ENCODE measurements around the gene PIGQ. TPM values are rescaled to one million over a fixed set of nuclear protein-coding genes. Genes with fewer than 3 reads are reported as not detected.

Gene PIGQ
- total RNA-seq, 1 experiment from 2014 or later = 58.0 TPM

DNA sequence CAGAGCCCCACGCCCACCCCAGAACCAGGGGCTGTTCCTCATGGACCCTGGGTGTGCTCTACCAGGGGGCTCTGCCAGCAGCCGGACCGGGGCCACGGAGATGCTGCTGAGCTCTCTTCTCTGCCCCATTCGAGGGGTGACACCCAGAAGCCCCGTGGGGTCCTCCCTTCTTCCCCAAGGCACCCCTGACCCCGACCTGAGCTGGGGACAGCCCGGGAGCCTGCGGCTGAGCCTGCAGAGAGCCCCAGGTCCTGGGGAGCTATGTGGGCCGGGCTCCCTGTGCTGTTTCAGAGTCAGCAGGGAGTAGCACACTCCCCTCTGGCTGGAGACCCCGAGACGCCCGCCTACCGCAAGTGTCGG, 10.8 kb upstream of the PIGQ start:
- Histone ChIP-seq H2BK12ac (ENCODE audit: insufficient read length, low read depth, low read length) (no peak overlapping the region), H3T11ph (ENCODE audit: low read length) (no peak overlapping the region), H3K4me2 (ENCODE audit: insufficient read depth, insufficient read length, low read length) (no peak overlapping the region), H2BK120ac (ENCODE audit: low read depth, low read length, poor library complexity, severe bottlenecking) (no peak overlapping the region), H3K27ac (ENCODE audit: insufficient read length, low read depth, low read length) (no peak overlapping the region), H2BK5ac (ENCODE audit: insufficient read length, low read length) (no peak overlapping the region), H3K9ac (ENCODE audit: extremely low read depth, insufficient read length, low read length) (no peak overlapping the region), H3K27me3 (ENCODE audit: insufficient read depth, low read length) (peaks cover 2% of the 10 kb centered on the region; the same call in 1 of the 2 replicates), H3K9me3 (ENCODE audit: control insufficient read depth, low read depth, low read length) (no peaks in the 10 kb centered on the region), H2AK5ac (ENCODE audit: insufficient read length, low read length) (no peak overlapping the region), H3K4me1 (ENCODE audit: insufficient read depth, low read length) (no peaks in the 10 kb centered on the region), H3K4ac (ENCODE audit: low read depth, low read length) (no peak overlapping the region), H3K23me2 (ENCODE audit: insufficient read length, low read depth, low read length, poor library complexity, severe bottlenecking) (no peaks in the 10 kb centered on the region), H2BK20ac (ENCODE audit: low read depth, low read length, poor library complexity, severe bottlenecking) (no peak overlapping the region), H3K79me2 (ENCODE audit: insufficient read depth, low read length) (no peaks in the 10 kb centered on the region), H3K56ac (ENCODE audit: insufficient read length, low read depth, low read length) (no peak overlapping the region), H3K23ac (ENCODE audit: insufficient read length, low read depth, low read length) (no peak overlapping the region), H4K20me1 (ENCODE audit: control insufficient read depth, insufficient read depth, insufficient read length) (peaks cover 3% of the 10 kb centered on the region), H4K5ac (ENCODE audit: insufficient read length, low read depth, low read length) (no peak overlapping the region), H3K18ac (ENCODE audit: insufficient read length, low read depth, low read length) (no peak overlapping the region), H2BK15ac (ENCODE audit: low read depth, low read length) (no peak overlapping the region), H3K79me1 (ENCODE audit: insufficient read depth, low read depth, low read length, poor library complexity, severe bottlenecking) (no peaks in the 10 kb centered on the region), H4K8ac (replicated peaks; ENCODE audit: insufficient read length, low read depth, low read length) (no peak overlapping the region), H2AFZ (ENCODE audit: low read length) (no peak overlapping the region), H4K91ac (ENCODE audit: insufficient read length, low read depth, low read length) (no peak overlapping the region), H3K14ac (ENCODE audit: insufficient read depth, low read length) (no peak overlapping the region)
- Mint-ChIP-seq H3K36me3 (ENCODE audit: insufficient read depth in 1 of 3, low read depth in 3 of 3) (peaks cover 0 to 3% (median 0%) of the 10 kb centered on the region in 3 experiments; a peak in 3 of 7 replicates), H3K4me1 (no peaks in the 10 kb centered on the region), H3K4me3 (no peak overlapping the region), H3K27ac (no peak overlapping the region), H3K27me3 (ENCODE audit: low read depth) (peaks cover 42% of the 10 kb centered on the region), H3K9me3 (no peaks in the 10 kb centered on the region; a peak in 1 of 5 replicates)
- WGBS (ENCODE audit: extremely low coverage, insufficient read length, low lambda C conversion rate) = no CpG with 5 or more reads among the region's 15 CpGs
- no peak for DNase-seq
- no peak for TF ChIP-seq CTCF (conservative IDR thresholded peaks at IDR 0.05)
